Measurements from ENCODE around the gene LRRN3.

Gene LRRN3

GRCh38 chr7:111174510-111174909, 83.6 kb downstream of the LRRN3 start:
- no peak overlapping the region for H3K4me3 ChIP-seq (replicated peaks; ENCODE audit: low read depth, low read length)
- no peak for TF ChIP-seq CTCF (IDR thresholded peaks at IDR 0.05; ENCODE audit: insufficient read depth, low read length, poor library complexity, severe bottlenecking)
- no peaks in the 10 kb centered on the region for H3K27me3 ChIP-seq (replicated peaks; ENCODE audit: control insufficient read depth, insufficient read depth, low read length)
- H3K36me3 ChIP-seq (ENCODE audit: control insufficient read depth, insufficient read depth, low read length), result no peaks in the 10 kb centered on the region
- no peak for DNase-seq (ENCODE audit: extremely low read depth, insufficient read length)
